ENCODE measurements around the gene SEMA5A. TPM values are rescaled to one million over a fixed set of nuclear protein-coding genes. Genes with fewer than 3 reads are reported as not detected.

The SEMA5A gene
- total RNA-seq, 1 donor from 2014 or later: 0.51 TPM

DNA sequence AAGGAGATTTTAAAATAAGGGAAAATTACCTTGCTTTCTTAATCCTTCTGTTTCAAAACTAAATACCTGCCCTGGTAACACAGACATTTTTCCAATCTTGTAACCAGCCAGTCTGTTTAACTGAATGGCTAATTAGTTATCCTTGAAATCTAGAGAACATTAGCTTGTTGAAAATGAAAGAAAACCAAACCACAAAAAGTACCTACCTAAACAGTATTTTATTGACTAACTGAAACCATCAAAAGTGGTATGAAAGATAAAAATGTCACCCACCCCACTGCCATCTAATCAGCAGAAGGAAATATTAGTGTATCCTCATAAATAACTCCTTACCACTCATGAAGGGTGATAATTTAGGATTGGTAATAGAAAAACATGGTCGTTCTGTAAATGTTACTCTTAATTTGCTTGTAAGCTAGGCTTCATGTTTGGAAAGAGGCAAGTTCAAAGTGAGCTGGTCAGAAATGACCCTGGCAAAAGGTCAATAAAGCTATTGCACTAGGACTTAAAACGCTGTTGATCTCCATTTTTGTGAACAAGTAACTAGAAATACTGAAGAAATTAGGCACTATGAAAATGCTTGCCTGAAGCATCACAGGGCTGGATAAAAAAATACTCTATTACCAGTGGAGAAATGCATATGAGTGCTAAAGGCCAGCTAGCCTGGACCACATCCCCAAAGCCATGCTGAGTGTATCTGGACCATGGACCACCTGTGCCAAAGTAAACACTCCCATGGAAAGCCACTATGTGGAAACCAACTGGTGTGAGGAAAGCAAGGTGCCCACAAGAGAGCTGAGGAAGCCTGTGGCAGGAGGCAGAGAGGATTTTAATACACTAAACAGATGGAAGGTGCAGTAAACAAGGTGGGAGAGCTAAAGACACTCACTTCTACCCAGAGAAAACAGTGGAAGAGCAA, 8.4 kb downstream of the SEMA5A start:
- TF ChIP-seq, protein P1, sequence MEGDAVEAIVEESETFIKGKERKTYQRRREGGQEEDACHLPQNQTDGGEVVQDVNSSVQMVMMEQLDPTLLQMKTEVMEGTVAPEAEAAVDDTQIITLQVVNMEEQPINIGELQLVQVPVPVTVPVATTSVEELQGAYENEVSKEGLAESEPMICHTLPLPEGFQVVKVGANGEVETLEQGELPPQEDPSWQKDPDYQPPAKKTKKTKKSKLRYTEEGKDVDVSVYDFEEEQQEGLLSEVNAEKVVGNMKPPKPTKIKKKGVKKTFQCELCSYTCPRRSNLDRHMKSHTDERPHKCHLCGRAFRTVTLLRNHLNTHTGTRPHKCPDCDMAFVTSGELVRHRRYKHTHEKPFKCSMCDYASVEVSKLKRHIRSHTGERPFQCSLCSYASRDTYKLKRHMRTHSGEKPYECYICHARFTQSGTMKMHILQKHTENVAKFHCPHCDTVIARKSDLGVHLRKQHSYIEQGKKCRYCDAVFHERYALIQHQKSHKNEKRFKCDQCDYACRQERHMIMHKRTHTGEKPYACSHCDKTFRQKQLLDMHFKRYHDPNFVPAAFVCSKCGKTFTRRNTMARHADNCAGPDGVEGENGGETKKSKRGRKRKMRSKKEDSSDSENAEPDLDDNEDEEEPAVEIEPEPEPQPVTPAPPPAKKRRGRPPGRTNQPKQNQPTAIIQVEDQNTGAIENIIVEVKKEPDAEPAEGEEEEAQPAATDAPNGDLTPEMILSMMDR (IDR thresholded peaks at IDR 0.05; ENCODE audit: partially characterized antibody, unreplicated experiment): no peak

DNA sequence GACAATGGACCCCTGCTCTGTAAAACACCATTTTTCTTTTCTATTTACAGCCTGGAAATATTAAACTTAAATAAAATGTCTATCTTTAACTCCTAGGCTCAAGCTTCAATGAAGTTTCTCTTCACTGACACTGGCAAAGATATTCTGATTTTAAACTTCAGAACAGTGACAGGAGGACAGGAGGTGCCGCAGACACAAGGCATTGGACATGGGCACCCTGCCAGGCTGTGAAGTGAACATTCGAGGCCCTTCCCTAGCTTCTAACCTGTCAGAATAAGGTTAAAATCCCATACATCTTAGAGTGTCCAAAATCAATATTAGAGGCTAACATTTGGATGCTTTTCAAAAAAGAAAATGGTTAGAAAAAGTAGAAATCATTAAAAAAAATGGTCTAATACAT, 9.2 kb downstream of the SEMA5A start:
- H3K27me3 Mint-ChIP-seq (ENCODE audit: unreplicated experiment): no peaks in the 10 kb centered on the region
- no peaks in the 10 kb centered on the region for H3K36me3 Mint-ChIP-seq (ENCODE audit: unreplicated experiment)
- DNase-seq: no peak
- no peaks in the 10 kb centered on the region for H3K9me3 Mint-ChIP-seq (ENCODE audit: unreplicated experiment)
- H3K4me1 Mint-ChIP-seq (ENCODE audit: low read depth, unreplicated experiment): no peaks in the 10 kb centered on the region
- H3K27ac Mint-ChIP-seq (ENCODE audit: unreplicated experiment): no peak overlapping the region
- TF ChIP-seq, protein P1 (IDR thresholded peaks at IDR 0.05; ENCODE audit: partially characterized antibody, unreplicated experiment): no peak
- no peak overlapping the region for H3K4me3 Mint-ChIP-seq (ENCODE audit: unreplicated experiment)

More for the DNA sequence above, 8.4 kb downstream of the SEMA5A start:
- no peak for DNase-seq
- Mint-ChIP-seq H3K4me1 (ENCODE audit: low read depth, unreplicated experiment) (no peaks in the 10 kb centered on the region), H3K36me3 (ENCODE audit: unreplicated experiment) (no peaks in the 10 kb centered on the region), H3K27ac (ENCODE audit: unreplicated experiment) (no peak overlapping the region), H3K4me3 (ENCODE audit: unreplicated experiment) (no peak overlapping the region), H3K27me3 (ENCODE audit: unreplicated experiment) (no peaks in the 10 kb centered on the region), H3K9me3 (ENCODE audit: unreplicated experiment) (no peaks in the 10 kb centered on the region)

DNA sequence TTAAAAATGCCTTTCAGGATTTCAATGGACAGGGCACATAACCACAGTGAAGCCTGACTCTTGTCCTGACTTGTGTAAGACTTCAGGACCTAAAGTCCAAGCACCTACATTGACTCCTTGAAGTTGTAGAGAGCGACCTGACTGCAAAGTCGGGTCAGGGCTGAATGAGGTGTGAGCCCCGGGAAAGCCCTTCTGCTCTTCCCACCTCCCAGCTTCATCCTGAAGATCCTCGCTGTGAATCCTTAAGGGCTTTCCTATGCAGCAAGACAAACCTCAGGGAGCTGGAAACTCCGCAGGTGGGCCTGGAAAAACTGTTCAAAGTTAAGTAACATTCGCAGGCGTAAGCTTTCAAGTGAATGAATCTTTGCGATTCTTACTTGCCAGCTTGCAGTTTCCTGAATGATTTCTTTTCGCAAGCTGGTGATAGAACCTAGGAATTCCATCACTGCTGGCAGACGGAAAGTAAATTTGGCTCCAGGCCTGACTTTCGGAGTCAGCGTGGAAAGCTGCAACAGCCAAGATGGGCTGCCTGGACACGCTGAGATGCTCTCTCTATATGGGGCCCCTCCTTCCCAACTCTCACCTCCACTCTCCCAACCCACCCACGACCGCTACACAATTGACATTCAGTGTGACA, 10.9 kb downstream of the SEMA5A start:
- Mint-ChIP-seq H3K4me1 (ENCODE audit: low read depth, unreplicated experiment) (no peaks in the 10 kb centered on the region), H3K4me3 (ENCODE audit: unreplicated experiment) (no peak overlapping the region), H3K9me3 (ENCODE audit: unreplicated experiment) (no peaks in the 10 kb centered on the region), H3K27ac (ENCODE audit: unreplicated experiment) (no peak overlapping the region), H3K36me3 (ENCODE audit: unreplicated experiment) (no peaks in the 10 kb centered on the region), H3K27me3 (ENCODE audit: unreplicated experiment) (no peaks in the 10 kb centered on the region)
- no peak for DNase-seq
- TF ChIP-seq, protein P1 (IDR thresholded peaks at IDR 0.05; ENCODE audit: partially characterized antibody, unreplicated experiment): no peak

DNA sequence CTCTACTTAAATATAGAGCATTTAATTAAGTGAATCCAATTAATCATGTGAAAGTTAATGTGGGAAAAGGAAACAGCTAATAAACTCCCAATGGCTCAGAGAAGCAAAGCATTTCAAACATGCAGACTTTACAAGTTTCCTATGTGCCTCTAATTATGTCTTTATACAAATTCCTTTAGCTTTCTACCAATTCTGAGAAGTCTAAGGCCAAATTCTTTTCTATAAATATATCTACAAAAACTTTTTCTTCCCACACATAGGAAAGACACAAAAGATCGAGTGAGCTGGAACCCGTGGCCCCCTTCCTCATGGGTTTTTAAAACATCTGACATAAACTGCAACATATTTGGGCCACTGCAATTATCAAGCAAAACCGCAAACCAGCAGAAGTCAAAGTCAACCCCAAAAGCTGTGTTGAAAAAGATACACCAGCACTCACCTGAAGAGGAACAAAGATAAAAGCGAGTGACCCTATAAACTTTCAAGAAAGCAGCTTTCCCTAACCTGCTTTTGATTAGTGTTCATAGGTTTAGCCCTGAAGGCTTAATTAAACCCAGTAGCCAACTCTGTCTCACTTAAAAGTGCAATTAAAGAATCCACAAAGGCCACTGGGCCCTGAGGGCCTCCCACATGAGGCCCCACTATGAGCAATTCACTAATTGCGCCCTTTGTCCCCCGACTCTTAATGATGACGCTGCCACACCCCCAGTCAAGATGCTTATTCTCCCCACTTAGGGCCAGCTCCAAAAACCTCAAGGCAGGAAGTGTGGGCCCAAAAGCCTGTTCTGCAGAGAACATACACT, 12.1 kb downstream of the SEMA5A start:
- no peaks in the 10 kb centered on the region for H3K9me3 Mint-ChIP-seq (ENCODE audit: unreplicated experiment)
- no peaks in the 10 kb centered on the region for H3K4me1 Mint-ChIP-seq (ENCODE audit: low read depth, unreplicated experiment)
- H3K27me3 Mint-ChIP-seq (ENCODE audit: unreplicated experiment): no peaks in the 10 kb centered on the region
- H3K36me3 Mint-ChIP-seq (ENCODE audit: unreplicated experiment): no peaks in the 10 kb centered on the region
- H3K27ac Mint-ChIP-seq (ENCODE audit: unreplicated experiment): no peak overlapping the region
- TF ChIP-seq, protein P1 (IDR thresholded peaks at IDR 0.05; ENCODE audit: partially characterized antibody, unreplicated experiment): no peak
- no peak overlapping the region for H3K4me3 Mint-ChIP-seq (ENCODE audit: unreplicated experiment)
- DNase-seq: no peak
